DOHH2 (cell line): ENCODE data around the gene RCAN2.

Experiments used
- H3F3A ChIP-seq: fragments of 200-600 bp; sonication (generic), shearing (Covaris generic); 2 replicates; pipeline ENCODE4 v1.6.0; 2016; ENCODE audit warnings: antibody characterized with exemption, mild to moderate bottlenecking; ENCODE audit not compliant: control insufficient read depth, insufficient read depth
- H3K27ac ChIP-seq: fragments of 200-600 bp; sonication (generic); 2 replicates; pipeline ENCODE4 v1.5.1; 2014; ENCODE audit warnings: low read depth, mild to moderate bottlenecking, low read length, moderate library complexity
- H3K27me3 ChIP-seq: fragments of 200-600 bp; sonication (generic); 2 replicates; pipeline ENCODE4 v1.6.1; 2014; ENCODE audit warnings: mild to moderate bottlenecking, low read length, mixed read lengths; ENCODE audit not compliant: control insufficient read depth
- H3K36me3 ChIP-seq: fragments of 200-600 bp; sonication (generic); 2 replicates; pipeline ENCODE4 v1.6.1; 2014; ENCODE audit warnings: mild to moderate bottlenecking, low read length, moderate library complexity, mixed read lengths; ENCODE audit not compliant: control insufficient read depth
- H3K4me1 ChIP-seq: fragments of 200-600 bp; sonication (generic); 2 replicates; pipeline ENCODE4 v1.6.1; 2014; ENCODE audit warnings: mild to moderate bottlenecking, low read length, mixed read lengths; ENCODE audit not compliant: control insufficient read depth
- H3K4me2 ChIP-seq: fragments of 200-600 bp; sonication (generic); 2 replicates; pipeline ENCODE4 v1.6.0; 2014; ENCODE audit warnings: mild to moderate bottlenecking, low read length, moderate library complexity
- H3K4me3 ChIP-seq: fragments of 200-600 bp; sonication (generic); 2 replicates; pipeline ENCODE4 v1.5.1; 2014; ENCODE audit warnings: mild to moderate bottlenecking, low read length, mixed read lengths
- H3K79me2 ChIP-seq: fragments of 200-600 bp; sonication (generic); 2 replicates; pipeline ENCODE4 v1.6.1; 2014; ENCODE audit warnings: mild to moderate bottlenecking, low read length, mixed read lengths; ENCODE audit not compliant: control insufficient read depth
- H3K9me2 ChIP-seq: fragments of 200-600 bp; sonication (generic); replicated peaks from 2 replicates; pipeline ENCODE4 v1.6.1; 2014; ENCODE audit warnings: mild to moderate bottlenecking, low read length, mixed read lengths; ENCODE audit not compliant: control insufficient read depth
- H3K9me3 ChIP-seq: fragments of 200-600 bp; sonication (generic); 2 replicates; pipeline ENCODE4 v1.6.1; 2014; ENCODE audit warnings: antibody characterized with exemption, low read length, mixed read lengths; ENCODE audit not compliant: control insufficient read depth, insufficient read depth
- H4K20me1 ChIP-seq: fragments of 200-600 bp; sonication (generic); 2 replicates; pipeline ENCODE4 v1.6.0; 2014; ENCODE audit warnings: low read depth, mild to moderate bottlenecking, antibody characterized with exemption, low read length, moderate library complexity; ENCODE audit not compliant: control insufficient read depth, insufficient read depth
- CTCF ChIP-seq: fragments of 200-600 bp; sonication (generic); IDR thresholded peaks from one replicate; pipeline ENCODE4 v1.5.1; 2014; ENCODE audit warnings: antibody characterized with exemption, mild to moderate bottlenecking, low read depth, low read length; ENCODE audit not compliant: poor library complexity, severe bottlenecking
- EZH2phosphoT487 ChIP-seq: fragments of 200-600 bp; sonication (generic); IDR thresholded peaks from 2 replicates; pipeline ENCODE4 v1.6.1; 2017; ENCODE audit warnings: borderline replicate concordance, mild to moderate bottlenecking, antibody characterized with exemption, low read length, moderate library complexity, mixed read lengths

The RCAN2 gene

GRCh38 chr6:46175976-46176375 lies 315.3 kb downstream of the RCAN2 start:
- no peaks in the 10 kb centered on the region for H3K36me3 ChIP-seq
- no peak overlapping the region for H3K27ac ChIP-seq
- H3F3A ChIP-seq: no peaks in the 10 kb centered on the region
- no peaks in the 10 kb centered on the region for H3K9me3 ChIP-seq
- H3K4me2 ChIP-seq: peak overlapping the region; percentile 45
- H3K4me3 ChIP-seq: 0 out of 2 replicates have a peak overlapping the region, but pooled peaks have one; percentile 22
- H4K20me1 ChIP-seq: no peaks in the 10 kb centered on the region
- H3K27me3 ChIP-seq: 0 out of 2 replicates have a peak, but pooled peaks cover 3% of the 10 kb centered on the region
- peaks cover 19% of the 10 kb centered on the region for H3K4me1 ChIP-seq
- no peaks in the 10 kb centered on the region for H3K79me2 ChIP-seq
- TF ChIP-seq EZH2phosphoT487: no peak
- TF ChIP-seq CTCF: no peak
- H3K9me2 ChIP-seq: no peaks in the 10 kb centered on the region

- Histone ChIP-seq H3K4me3 (no peak overlapping the region), H3K36me3 (no peaks in the 10 kb centered on the region), H3K9me3 (no peaks in the 10 kb centered on the region), H3K4me1 (peaks cover 19% of the 10 kb centered on the region), H3K79me2 (no peaks in the 10 kb centered on the region), H3K4me2 (no peak overlapping the region), H3F3A (no peaks in the 10 kb centered on the region), H3K27me3 (peaks cover 3% of the 10 kb centered on the region; the same call in 1 of the 2 replicates), H3K9me2 (no peaks in the 10 kb centered on the region), H4K20me1 (no peaks in the 10 kb centered on the region), H3K27ac (no peak overlapping the region)
- TF ChIP-seq CTCF: no peak
- TF ChIP-seq EZH2phosphoT487: no peak
Observed at GRCh38 chr6:46175446-46175845, 315.8 kb downstream of the RCAN2 start.

GRCh38 chr6:46174904-46175303 lies 316.3 kb downstream of the RCAN2 start:
- Histone ChIP-seq H4K20me1 (no peaks in the 10 kb centered on the region), H3K27ac (no peak overlapping the region), H3K9me2 (no peaks in the 10 kb centered on the region), H3K9me3 (no peaks in the 10 kb centered on the region), H3K4me3 (no peak overlapping the region), H3K79me2 (no peaks in the 10 kb centered on the region), H3K4me1 (peaks cover 19% of the 10 kb centered on the region), H3K27me3 (peaks cover 3% of the 10 kb centered on the region; the same call in 1 of the 2 replicates), H3K4me2 (no peak overlapping the region), H3K36me3 (no peaks in the 10 kb centered on the region), H3F3A (no peaks in the 10 kb centered on the region)
- TF ChIP-seq CTCF (no peak), EZH2phosphoT487 (no peak)

GRCh38 chr6:46172176-46172575 lies 319.1 kb downstream of the RCAN2 start:
- TF ChIP-seq CTCF (no peak), EZH2phosphoT487 (no peak)

More at GRCh38 chr6:46172176-46172575, 319.1 kb downstream of the RCAN2 start:
- Histone ChIP-seq H3K79me2 (no peaks in the 10 kb centered on the region), H3F3A (no peaks in the 10 kb centered on the region), H3K27me3 (peaks cover 3% of the 10 kb centered on the region; the same call in 1 of the 2 replicates), H4K20me1 (no peaks in the 10 kb centered on the region), H3K36me3 (no peaks in the 10 kb centered on the region), H3K9me2 (no peaks in the 10 kb centered on the region), H3K4me2 (no peak overlapping the region), H3K27ac (no peak overlapping the region), H3K4me3 (no peak overlapping the region), H3K4me1 (peaks cover 19% of the 10 kb centered on the region), H3K9me3 (no peaks in the 10 kb centered on the region)
